HG03175 (cell line): ENCODE measurements around the gene PPDPF.

ENCODE experiments used
- ATAC-seq: cut with Tn5 transposase; IDR thresholded peaks from one replicate; pipeline ENCODE4 v1.9.1; 2021; ENCODE audit warnings: mild to moderate bottlenecking, moderate library complexity; ENCODE audit not compliant: unreplicated experiment

The PPDPF gene

DNA sequence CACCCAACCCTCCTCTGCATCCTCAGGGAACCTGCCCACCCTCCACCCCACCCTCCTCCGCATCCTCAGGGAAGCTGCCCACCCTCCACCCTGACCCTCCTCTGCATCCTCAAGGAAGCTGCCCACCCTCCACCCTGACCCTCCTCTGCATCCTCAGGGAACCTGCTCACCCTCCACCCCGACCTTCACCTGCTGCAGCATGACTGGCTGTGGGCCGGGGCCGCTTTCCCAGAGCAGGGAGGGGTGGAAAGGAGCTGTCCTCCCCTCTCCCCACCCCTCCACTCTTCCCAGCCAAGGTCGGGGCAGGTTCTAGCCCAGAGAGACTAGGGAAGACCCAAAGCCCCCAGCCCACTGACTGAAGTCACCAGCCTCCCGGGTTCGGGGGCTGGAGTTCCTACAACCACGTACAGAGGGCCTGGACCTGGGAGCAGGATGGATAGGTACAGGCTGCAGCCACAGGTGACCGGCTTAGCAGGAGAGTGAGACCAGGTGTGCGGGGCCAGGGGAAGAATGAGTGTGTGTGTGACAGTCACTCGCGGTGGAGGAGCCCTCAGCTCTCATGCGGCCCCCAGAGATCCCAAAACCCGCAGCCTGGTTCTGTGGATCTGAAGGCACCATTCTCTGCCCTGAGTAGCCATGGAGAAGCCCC is 33.3 kb upstream of the PPDPF start:
- no peak for ATAC-seq

DNA sequence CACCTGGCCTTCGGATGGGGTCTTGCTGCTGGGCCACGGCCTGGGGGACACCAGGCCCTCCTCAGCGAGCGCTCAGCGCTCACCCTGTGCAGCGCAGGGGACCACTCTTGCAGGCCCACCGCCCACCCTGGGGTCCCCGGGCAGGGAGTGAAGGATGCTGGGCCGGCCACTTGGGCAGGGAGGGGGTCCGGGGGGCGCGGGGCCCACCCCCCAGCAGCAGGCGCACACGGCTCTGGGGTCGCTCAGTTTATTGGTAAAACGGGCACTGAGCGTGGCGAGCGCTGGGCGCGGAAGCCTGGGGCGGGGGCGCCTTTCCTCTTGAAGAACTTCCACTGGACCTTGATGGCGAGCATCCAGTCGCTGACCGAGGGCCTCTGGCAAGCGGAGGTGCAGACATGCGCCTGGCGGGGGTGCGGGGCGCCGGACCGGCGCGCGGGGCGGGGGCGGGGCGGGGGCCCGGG is 32.8 kb upstream of the PPDPF start:
- ATAC-seq: no peak

DNA sequence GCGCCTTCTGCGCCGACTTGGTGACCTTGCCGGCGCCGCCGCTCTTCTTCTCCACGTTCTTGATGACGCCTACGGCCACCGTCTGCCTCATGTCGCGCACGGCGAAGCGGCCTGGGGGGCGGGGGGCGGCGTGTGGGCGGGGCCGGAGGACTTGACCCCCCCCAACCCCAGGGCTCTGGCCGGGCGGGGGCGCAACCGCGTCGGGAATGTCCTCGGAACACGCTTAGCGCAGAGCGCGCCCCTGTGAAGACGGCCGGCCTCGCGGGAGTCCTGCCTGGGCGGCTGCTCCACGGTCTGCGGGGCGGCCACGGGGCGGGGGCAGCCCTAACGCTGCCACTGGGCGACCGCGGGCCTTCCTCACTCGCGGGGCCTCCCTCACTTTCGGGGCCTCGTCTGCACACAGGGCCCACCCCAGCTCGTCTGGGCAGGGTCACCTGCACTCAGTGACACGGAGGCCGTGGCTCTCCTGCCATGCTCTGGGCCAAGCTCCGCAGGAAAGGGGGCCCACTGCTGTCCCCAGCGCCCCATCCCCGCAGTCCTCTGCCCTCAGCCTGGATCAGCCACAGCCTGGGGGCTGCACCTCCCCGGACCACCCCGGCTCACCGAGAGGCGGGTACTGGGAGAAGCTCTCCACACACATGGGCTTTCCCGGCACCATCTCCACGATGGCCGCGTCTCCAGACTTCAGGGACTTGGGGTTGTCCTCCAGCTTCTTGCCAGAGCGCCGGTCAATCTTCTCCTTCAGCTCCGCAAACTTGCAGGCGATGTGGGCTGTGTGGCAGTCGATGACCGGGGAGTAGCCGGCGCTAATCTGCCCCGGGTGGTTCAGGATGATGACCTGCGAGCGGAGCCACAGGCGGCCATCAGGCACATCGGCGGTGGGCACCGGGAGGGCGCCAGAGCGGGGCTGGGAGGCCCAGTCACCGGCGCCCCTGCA is 32.0 kb upstream of the PPDPF start:
- ATAC-seq: no peak

DNA sequence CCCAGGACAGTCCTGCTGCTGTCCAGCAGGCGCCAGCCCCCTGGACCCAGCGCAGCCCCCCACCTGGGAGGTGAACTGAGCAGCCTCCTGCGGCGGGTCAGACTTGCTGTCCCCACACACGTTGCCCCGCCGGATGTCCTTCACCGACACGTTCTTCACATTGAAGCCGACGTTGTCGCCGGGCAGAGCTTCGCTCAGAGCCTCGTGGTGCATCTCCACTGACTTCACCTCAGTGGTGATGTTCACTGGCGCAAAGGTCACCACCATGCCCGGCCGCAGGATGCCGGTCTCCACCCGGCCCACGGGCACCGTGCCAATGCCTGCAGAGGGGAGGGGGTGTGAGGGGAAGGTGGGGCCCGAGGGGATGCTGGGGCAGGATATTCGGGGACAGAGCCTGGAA is 30.1 kb upstream of the PPDPF start:
- ATAC-seq: no peak

DNA sequence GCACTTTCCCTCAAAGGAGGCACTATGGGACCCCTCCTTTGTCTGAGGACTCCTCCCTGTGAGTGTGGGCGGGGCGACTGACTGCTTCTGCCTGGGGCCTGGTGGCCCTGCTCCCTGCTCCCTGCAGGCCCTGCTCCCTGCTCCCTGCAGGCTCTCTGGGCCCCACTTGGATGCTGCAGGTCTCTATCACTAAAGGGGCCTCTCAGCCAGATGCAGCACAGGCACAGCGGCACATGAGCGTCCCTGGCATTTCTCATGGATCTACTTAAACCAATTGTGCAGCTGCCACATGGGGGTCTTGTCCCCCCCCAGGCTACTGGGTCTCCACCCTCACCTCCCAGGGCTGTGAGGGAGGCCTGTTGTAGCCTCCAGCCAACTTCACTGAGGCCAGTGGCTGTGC is 29.5 kb upstream of the PPDPF start:
- ATAC-seq: no peak

DNA sequence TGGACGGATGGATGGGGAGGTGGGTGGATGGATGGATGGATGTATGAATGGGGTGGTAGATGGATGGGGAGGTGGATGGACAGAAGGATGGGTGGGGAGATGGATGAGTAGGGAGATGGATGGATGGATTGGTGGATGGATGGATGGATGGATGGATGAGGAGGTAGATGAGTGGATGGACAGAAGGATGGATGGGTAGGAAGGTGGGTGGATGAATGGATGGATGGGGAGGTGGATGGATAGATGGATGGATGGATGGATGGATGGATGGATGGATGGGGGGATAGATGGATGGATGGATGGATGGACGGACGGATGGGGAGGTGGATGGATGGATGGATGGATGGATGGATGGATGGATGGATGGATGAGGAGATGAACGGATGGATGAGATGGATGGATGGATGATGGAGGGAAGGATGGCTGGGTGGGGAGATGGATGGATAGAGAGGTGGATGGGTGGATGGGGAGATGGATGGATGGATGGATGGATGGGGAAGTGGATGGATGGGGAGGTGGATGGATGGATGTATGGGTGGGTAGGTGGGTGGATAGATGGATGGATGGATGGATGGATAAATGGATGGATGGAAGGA is 28.8 kb upstream of the PPDPF start:
- ATAC-seq: no peak

DNA sequence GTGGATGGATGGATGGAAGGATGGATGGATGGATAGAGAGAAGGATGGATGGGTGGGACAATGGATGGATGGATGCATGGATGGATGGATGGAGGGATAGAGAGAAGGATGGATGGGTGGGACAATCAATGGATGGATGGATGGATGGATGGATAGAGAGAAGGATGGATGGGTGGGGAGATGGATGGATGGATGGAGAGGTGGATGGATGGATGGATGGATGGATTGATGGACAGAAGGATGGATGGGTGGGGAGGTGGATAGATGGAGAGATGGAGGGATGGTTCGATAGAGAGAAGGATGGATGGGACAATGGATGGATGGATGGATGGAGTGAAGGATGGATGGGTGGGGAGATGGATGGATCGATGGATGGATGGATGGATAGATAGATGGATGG is 28.0 kb upstream of the PPDPF start:
- no peak for ATAC-seq

DNA sequence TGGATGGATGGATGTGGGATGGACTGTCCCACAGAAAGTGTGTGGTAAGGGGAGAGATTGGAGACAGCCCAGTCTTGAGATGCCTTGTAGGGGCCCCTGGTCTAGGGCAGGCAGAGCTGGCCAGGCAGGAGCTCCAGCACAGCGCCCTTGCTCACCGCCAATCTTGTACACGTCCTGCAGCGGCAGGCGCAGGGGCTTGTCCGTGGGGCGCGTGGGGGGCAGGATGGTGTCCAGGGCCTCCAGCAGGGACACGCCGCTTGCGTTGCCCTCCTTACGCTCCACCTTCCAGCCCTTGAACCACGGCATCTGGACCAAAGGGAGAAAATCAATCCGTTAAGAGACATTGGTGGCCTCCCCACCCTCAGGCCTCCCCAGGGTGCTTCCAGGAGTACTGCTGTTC is 27.6 kb upstream of the PPDPF start:
- no peak for ATAC-seq

DNA sequence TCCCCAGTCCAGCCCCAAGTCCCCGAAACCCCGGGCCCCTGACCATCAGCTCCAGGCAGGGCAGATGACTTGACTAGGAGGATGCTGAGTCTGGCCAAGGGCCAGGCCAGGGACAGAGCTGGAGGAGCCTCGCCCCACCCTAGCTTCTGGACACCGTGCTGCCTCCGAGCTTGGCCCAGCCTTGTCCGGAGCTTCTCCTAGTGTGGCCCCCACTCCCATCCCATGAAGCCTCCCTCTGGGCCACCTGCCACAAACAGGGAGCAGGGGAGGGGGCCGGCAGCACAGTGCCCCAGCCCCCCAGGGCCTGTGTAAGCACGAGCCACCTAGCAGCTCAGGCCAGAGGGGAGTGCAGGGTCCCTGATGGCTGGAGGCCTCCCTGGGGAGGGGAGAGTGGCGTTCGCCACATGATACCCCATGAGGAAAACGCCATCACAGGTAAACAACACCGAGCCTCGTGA is 27.0 kb upstream of the PPDPF start:
- no peak for ATAC-seq

DNA sequence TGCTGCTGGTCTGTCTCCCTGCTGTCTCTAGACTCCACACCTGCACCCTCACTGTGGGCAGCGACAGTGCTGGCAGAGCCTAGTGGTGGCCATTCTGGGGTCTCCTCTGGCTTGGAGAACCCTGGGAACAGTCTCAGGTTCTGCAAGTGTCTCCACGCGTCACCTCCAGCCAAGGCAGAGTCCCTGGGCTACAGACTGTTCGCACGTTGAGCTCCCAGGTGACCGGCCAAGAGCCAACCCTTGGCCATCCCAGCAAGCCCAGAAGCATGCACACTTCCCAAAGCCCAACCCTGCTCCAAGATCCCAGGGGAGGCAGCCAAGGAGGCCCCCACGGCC is 26.5 kb upstream of the PPDPF start:
- no peak for ATAC-seq

DNA sequence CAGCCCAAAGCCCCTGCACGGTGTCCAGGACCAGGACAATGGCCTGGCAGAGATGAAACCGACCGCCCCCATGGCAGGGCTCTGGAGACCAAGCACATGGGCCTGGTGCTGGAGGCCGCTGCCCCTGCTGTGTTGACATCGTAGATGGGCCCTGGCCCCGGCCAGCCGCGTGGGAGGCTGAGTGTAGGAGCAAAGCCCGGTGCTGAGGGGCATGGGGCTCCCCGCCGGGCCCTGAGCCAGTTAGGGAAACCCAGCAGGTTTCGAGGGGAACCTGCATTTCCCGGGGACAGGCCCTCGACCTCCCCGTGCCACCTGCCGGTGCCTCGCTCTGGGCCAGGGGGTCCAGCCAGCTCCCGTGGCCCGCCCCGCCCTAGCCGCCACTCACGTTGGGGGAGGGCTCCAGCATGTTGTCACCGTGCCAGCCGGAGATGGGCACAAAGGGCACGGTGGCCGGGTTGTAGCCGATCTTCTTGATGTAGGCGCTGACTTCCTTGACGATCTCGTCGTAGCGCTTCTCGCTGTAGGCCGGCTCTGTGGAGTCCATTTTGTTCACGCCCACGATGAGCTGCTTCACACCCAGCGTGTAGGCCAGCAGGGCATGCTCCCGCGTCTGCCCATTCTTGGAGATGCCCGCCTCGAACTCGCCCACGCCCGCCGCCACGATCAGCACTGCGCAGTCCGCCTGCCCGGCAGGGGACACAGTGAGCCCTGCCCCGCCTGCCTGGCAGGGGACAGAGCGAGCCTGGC is 26.0 kb upstream of the PPDPF start:
- no peak for ATAC-seq

DNA sequence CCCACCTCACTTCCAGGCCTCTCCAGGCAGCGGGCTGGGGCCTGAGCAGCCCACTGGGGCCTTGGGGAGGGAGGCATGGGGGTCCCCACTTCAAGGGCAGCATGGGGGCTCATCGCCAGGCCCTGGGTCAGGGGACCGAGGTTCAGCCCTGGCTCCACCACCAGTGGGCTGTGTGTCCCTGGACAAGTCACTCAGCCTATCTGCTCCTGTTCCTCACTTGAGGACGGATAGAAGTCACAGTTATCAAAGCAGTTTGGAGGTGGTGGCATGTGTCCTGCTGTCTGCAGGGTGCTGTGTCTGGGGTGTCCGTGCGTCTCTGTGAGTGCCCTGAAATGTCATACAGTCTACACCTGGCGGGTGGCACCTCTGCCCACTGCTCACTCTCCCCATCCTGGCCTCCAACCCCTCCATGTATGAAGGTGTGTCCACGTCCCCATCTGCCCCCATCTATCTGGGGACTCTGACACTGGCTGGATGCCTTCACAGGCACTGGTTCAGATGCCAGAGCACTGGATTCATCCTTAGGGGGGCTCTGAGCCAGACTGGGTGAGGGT is 25.3 kb upstream of the PPDPF start:
- ATAC-seq: no peak

DNA sequence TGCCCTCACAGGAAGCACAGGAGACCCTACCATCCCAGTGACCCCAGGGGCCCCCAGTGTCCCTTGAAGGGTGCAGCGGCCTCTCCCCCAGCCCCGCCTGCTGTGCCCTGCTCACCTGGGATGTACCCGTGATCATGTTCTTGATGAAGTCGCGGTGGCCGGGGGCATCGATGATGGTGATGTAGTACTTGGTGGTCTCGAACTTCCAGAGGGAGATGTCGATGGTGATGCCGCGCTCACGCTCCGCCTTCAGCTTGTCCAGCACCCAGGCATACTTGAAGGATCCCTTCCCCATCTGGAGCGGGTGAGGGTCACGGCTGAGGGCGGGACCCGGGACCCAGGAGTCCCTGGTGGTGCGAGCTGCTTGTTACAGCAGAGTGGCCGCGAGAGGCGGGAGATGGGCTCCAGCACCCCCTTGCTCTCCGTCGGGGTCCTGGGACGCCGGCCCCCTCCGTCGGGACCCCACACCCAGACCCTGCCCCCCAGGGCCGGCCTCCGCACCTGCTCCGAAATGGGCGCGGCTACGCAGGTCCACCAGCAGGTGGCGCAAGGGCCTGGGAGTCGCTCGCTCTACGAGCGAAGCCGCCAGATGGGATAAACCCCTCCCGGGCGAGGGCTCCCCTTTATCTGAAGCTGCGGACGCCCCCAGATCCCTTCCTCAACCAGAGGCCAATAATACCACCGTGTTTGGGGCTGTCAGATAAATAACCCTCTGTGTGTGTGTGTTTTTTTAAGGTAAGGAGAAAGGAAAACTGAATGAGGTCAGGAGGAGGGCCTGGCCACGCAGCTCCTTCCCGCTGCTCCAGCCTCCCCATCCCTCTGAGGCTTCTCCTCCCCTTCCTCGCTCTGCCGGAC is 24.6 kb upstream of the PPDPF start:
- no peak for ATAC-seq

DNA sequence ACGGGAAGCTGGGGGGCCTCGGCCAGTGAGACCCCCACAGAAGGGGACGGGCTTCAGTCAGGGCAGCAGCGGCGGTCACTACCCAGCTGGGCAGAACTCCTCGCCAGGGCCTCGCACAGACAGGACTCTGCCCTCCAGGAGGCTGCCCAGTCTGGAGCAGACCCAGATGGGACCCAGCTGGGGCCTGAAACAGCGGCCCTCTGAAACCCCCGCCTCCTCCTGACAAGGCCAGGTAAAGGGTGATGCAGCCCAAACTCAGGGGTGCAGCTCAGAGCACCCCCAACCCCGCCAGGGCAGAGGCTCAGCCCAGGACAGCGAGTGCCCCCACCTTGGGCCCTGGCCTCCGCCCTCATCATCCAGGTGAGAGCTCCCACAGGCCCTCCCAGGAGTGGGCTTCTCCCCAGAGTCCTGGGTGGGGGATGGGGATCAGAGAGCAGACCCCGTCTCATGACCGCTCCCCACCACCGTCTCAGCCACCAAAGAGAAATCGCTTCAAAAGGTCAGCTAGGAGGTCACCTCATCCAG is 23.9 kb upstream of the PPDPF start:
- no peak for ATAC-seq

DNA sequence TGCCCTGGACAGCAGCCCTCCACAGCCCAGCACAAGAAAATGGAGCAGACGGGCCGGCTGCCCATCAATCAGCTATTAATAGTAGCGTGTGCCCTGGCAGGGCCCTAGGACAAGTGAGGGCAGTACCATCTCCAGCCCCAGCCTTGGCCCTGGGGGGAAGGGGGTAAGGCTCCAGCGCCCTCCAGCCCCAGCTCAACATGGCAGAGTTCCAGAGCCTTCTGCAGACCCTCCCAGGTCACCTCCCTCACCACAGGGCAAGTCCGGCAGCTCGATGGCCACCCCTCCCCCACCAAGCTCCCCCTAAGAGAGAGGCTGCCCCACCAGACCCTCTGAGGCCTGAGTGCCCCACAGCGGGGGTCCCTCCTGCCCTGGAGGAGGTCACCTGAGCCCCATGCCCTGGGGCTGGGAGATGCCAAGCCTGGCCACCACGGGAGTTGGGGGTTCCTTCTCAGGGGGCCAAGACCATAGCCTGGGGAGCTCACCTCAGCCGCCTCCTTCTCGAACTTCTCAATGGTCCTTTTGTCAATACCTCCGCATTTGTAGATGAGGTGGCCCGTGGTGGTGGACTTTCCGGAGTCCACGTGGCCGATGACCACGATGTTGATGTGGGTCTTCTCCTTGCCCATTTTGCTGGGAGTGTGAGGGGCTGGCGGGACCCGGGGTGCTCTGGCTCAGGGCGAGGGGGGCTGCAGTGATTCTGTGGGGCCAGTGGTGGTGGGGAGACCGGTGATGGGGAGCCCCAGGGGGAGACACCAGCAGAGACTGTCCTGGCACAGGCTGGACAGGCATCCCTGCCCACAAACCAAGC is 23.2 kb upstream of the PPDPF start:
- ATAC-seq: no peak

DNA sequence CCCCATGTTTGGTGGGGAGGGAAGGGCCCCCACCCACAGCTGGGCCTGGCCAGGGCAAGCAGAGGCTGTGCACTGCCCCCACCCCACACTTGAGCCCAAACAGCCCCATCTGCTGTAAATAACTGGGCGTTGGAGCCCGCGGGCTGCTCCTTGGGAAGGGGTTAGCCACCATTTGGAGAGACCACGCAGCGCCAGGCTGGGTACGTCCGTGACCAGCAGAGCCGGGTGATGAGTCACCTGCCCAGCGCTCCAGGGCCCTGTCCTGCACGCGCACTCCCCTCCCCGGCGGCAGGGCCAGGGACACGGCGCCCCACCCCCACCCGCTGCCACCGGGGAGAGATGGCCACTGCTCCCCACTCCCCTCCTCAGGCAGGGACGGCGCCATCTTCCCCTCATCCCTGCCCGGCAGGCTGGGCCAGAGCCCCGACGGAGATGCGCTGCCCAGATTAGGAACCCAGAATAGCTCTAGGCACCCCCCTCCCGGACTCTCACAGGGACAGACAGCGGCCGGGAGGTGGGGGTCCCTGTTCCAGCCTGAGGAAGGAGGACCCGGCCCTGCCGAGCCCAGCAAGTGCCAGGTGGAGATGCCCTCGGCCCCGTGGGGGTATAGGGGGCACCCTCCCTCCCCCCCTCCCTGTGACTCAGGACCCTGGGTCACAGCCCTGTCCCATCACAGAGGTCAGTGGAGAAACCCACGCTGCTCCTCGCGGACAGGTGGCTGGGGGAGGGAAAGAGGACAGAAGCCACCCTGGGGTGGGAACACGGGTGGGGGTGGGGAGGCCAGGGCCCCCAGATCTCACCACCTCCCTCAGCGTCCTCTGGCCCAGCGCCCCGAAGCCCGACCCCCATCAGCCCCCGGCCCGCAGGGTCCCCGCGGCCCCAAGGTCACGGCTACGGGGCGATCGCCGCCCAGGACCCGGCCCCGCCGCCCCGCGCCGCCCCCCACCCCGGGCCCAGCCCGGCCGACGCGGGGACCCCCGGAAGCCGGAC is 22.3 kb upstream of the PPDPF start:
- no peak for ATAC-seq

DNA sequence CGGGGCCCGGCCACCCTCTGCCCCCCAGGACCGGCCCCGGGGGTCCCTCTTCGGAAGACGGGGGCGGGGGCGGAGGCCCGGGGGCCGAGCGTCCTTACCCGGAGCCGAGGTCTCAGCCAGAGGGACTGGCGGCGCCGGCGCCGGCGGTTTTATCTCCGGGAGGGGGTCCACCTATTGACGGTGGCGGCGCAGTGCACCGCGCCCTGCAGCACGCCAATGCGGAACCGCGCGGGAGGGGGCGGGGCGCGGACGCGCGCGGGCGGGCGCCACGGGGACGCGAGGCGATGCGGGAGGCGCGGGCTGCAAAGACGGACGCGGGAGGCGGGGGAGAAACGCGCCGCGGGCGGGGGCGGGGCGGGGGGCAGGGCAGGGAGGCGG is 21.6 kb upstream of the PPDPF start, which contains the start of gene EEF1A2:
Gene EEF1A2 (minus strand): TSS at position 124 of the 378 bp plus-strand sequence. CDS start 1,320 bp downstream, outside the sequence.
- no peak for ATAC-seq
